Measurements from ENCODE around the gene MEAK7. TPM values are rescaled to one million over a fixed set of nuclear protein-coding genes. Genes with fewer than 3 reads are reported as not detected.

MEAK7 gene
- polyA plus RNA-seq (2011; rRNA removed) = 22.8 and 26.2 TPM in 2 replicates
- polyA minus RNA-seq (2011; rRNA and poly(A)+ RNA removed) = 37.9 and 47.8 TPM in 2 replicates

- H3K4me3 ChIP-seq (ENCODE audit: low read depth, low read length) = peak within 1 kb of the TSS; percentile 99
- H3K9me3 ChIP-seq (ENCODE audit: control insufficient read depth, insufficient read depth, low read length) = peaks cover 3% of the 10 kb centered on the region; the same call in 1 of the 2 replicates
- peak; percentile 95 for DNase-seq (ENCODE audit: low read depth, low spot score)
- H3K27me3 ChIP-seq (ENCODE audit: control insufficient read depth, insufficient read depth, low read length) = no peaks in the 10 kb centered on the region
- H3K27ac ChIP-seq (ENCODE audit: low read depth, low read length) = peak within 1 kb of the TSS; percentile 84
- CTCF ChIA-PET = interaction anchor here (0.7 to 10.5 kb wide), 6 partner anchors 9 to 118 kb away, joined by 3 to 124 read pairs (median 5); no protein-coding TSS in a partner anchor
- POLR2A ChIA-PET = interaction anchor here (1.0 to 1.2 kb wide), 3 partner anchors 16 to 114 kb away, joined by 4 to 7 read pairs (median 4); partner anchors contain the start of gene COTL1
- TF ChIP-seq CTCF (IDR thresholded peaks at IDR 0.05; ENCODE audit: low read depth, low read length) = 0 out of 2 replicates have a peak, but pooled peaks have one; percentile 18
Measured at GRCh38 chr16:84504420-84505248, at the start of gene MEAK7. Gene MEAK7, minus strand, starts transcription at chr16:84504659. Its CDS starts 6,573 bp downstream, at chr16:84498086.

GRCh38 chr16:84553873-84554399 lies 49.5 kb upstream of the MEAK7 start:
- H3K4me3 ChIP-seq (ENCODE audit: low read depth, low read length) = no peak overlapping the region
- no peak for TF ChIP-seq CTCF (IDR thresholded peaks at IDR 0.05; ENCODE audit: low read depth, low read length)
- ChIA-PET POLR2A (interaction anchor here (0.7 kb wide), 1 partner anchor 25 kb away, joined by 5 read pairs; no protein-coding TSS in a partner anchor), CTCF (interaction anchor here (0.7 kb wide), 1 partner anchor 43 kb away, joined by 6 read pairs; no protein-coding TSS in a partner anchor)
- H3K27me3 ChIP-seq (ENCODE audit: control insufficient read depth, insufficient read depth, low read length) = no peaks in the 10 kb centered on the region
- H3K27ac ChIP-seq (ENCODE audit: low read depth, low read length) = no peak overlapping the region
- H3K9me3 ChIP-seq (ENCODE audit: control insufficient read depth, insufficient read depth, low read length) = peaks cover 2% of the 10 kb centered on the region; the same call in 1 of the 2 replicates
- no peak for DNase-seq (ENCODE audit: low read depth, low spot score)

- POLR2A ChIA-PET = no interaction called here
- H3K4me3 ChIP-seq (ENCODE audit: low read depth, low read length) = no peak overlapping the region
- CTCF ChIA-PET = interaction anchor here (1.0 to 1.6 kb wide), 2 partner anchors 41 to 48 kb away, joined by 3 read pairs; partner anchors contain the start of gene MEAK7
- peaks cover 3% of the 10 kb centered on the region; the same call in 1 of the 2 replicates for H3K9me3 ChIP-seq (ENCODE audit: control insufficient read depth, insufficient read depth, low read length)
- TF ChIP-seq CTCF (IDR thresholded peaks at IDR 0.05; ENCODE audit: low read depth, low read length) = no peak
- no peaks in the 10 kb centered on the region for H3K27me3 ChIP-seq (ENCODE audit: control insufficient read depth, insufficient read depth, low read length)
- DNase-seq (ENCODE audit: low read depth, low spot score) = no peak
- no peak overlapping the region for H3K27ac ChIP-seq (ENCODE audit: low read depth, low read length)
Measured at GRCh38 chr16:84552135-84552534, 47.7 kb upstream of the MEAK7 start.

GRCh38 chr16:84550096-84550495 lies 45.6 kb upstream of the MEAK7 start:
- POLR2A ChIA-PET = no interaction called here
- no peak overlapping the region for H3K27ac ChIP-seq (ENCODE audit: low read depth, low read length)
- no peak for TF ChIP-seq CTCF (IDR thresholded peaks at IDR 0.05; ENCODE audit: low read depth, low read length)
- no peaks in the 10 kb centered on the region for H3K27me3 ChIP-seq (ENCODE audit: control insufficient read depth, insufficient read depth, low read length)
- peaks cover 3% of the 10 kb centered on the region; the same call in 1 of the 2 replicates for H3K9me3 ChIP-seq (ENCODE audit: control insufficient read depth, insufficient read depth, low read length)
- no peak overlapping the region for H3K4me3 ChIP-seq (ENCODE audit: low read depth, low read length)
- CTCF ChIA-PET = no interaction called here
- DNase-seq (ENCODE audit: low read depth, low spot score) = no peak
